GM13977 (cell line): ENCODE results near the gene ABT1.

Source experiments
- DNase-seq: peaks from one replicate; pipeline ENCODE4 v3.0.0; 2012; ENCODE audit warnings: low spot score
- in situ Hi-C: fragments of 300-500 bp; cut with MboI; formaldehyde crosslinking; loops from one replicate; pipeline ENCODE4 v1.12.0; 2022; ENCODE audit warnings: low sequenced_read_pairs, low pct_unique_long_range_greater_than_20kb, mixed read lengths, inconsistent platforms; ENCODE audit not compliant: unreplicated experiment
- TF ChIP-seq, protein P1 (sequence below): IDR thresholded peaks from 2 replicates; pipeline ENCODE4 v1.5.1; 2012; ENCODE audit warnings: mild to moderate bottlenecking, control low read depth; ENCODE audit not compliant: insufficient read depth; ENCODE audit errors: extremely low read depth, missing control alignments

The ABT1 gene

DNA sequence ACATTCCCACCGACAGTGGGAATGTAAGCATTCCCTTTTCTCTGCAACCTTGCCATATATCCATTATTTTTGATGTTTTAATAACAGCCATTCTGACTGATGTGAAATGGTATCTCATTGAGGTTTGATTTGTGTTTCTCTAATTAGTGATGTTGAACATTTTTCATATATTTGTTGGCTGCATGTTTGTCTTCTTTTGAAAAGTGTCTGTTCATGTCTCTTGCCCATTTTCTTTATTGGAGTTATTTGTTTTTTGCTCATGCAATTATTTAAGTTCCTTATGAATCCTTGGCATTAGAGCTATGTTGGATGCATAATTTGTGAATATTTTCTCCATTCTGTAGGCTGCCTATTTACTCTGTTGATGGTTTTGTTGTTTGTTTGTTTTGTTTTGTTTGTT is 18.0 kb upstream of the ABT1 start:
- in situ Hi-C loops = loop anchor here (10.0 kb wide), 1 partner anchor 394 kb away; a partner anchor contains a TSS
- DNase-seq = no peak
- TF ChIP-seq, protein P1, sequence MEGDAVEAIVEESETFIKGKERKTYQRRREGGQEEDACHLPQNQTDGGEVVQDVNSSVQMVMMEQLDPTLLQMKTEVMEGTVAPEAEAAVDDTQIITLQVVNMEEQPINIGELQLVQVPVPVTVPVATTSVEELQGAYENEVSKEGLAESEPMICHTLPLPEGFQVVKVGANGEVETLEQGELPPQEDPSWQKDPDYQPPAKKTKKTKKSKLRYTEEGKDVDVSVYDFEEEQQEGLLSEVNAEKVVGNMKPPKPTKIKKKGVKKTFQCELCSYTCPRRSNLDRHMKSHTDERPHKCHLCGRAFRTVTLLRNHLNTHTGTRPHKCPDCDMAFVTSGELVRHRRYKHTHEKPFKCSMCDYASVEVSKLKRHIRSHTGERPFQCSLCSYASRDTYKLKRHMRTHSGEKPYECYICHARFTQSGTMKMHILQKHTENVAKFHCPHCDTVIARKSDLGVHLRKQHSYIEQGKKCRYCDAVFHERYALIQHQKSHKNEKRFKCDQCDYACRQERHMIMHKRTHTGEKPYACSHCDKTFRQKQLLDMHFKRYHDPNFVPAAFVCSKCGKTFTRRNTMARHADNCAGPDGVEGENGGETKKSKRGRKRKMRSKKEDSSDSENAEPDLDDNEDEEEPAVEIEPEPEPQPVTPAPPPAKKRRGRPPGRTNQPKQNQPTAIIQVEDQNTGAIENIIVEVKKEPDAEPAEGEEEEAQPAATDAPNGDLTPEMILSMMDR = no peak

DNA sequence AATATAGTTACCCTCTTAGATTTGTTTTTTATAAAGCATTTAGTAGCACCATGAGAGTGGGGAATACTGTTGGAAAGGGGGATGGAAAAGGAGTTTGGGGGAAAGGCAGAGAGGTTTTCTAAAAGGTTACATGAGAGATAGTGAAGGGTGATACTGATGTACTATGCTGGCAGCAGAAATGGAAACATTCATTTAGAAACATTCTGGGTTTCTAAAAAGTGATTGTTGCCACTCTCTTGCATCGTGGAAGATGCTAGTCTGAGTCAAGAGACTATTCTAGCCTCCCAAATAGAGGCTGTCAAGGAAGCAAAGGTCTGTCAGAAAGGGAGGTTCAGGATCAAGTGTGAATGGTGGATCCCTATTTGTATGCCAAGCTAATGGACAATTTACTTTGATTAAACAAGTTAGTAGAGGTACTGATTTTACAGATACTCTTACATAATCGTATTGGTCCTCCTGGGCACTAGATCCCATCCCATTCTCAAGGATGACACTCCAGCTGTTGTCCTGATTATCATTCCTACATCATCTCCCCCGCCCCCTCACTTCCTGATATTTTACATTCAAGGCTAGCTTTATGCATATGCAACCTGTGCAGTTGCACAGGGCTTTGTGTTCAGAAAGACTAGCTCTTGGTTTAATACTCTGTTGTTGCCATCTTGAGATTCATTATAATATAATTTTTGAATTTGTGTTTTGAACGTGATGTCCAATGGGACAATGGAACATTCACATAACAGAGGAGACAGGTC is 15.4 kb upstream of the ABT1 start:
- TF ChIP-seq, protein P1 = no peak
- in situ Hi-C loops = no loop called here
- DNase-seq = no peak

DNA sequence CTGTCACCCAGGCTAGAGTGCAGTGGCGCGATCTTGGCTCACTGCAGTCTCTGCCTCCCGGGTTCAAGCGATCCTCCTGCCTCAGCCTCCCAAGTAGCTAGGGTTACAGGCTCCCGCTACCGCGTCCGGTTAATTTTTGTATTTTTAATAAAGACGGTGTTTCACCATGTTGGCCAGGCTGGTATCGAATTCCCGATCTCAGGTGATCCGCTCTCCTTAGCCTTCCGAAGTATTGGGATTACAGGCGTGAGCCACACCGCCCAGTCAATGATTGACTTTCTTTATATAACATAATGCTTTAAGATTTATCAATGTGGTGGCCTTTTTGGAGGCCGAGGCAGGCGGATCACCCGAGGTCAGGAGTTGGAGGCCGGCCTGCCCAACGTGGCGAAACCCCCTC is 7.8 kb upstream of the ABT1 start:
- TF ChIP-seq, protein P1 = no peak
- in situ Hi-C loops = no loop called here
- DNase-seq = no peak

DNA sequence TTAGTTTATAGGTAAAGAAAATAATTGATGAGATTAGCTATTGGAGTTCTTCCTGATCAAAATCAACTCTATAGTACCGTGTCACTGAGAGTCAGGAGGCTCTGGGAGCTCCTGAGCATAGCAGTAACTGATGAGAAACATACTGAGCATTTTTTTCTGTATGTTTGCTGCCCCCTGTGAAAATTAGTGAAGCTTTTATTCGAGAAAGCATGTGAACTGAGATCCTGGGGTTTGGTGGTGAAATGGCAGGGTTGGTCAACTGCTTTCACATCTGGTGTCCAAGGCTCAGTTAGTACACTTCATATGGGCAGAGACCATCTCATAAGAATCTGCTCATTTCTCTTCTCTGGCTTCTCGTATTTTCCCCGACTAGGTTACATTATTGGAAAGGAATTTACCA is 4.1 kb upstream of the ABT1 start:
- in situ Hi-C loops = no loop called here
- DNase-seq = no peak

DNA sequence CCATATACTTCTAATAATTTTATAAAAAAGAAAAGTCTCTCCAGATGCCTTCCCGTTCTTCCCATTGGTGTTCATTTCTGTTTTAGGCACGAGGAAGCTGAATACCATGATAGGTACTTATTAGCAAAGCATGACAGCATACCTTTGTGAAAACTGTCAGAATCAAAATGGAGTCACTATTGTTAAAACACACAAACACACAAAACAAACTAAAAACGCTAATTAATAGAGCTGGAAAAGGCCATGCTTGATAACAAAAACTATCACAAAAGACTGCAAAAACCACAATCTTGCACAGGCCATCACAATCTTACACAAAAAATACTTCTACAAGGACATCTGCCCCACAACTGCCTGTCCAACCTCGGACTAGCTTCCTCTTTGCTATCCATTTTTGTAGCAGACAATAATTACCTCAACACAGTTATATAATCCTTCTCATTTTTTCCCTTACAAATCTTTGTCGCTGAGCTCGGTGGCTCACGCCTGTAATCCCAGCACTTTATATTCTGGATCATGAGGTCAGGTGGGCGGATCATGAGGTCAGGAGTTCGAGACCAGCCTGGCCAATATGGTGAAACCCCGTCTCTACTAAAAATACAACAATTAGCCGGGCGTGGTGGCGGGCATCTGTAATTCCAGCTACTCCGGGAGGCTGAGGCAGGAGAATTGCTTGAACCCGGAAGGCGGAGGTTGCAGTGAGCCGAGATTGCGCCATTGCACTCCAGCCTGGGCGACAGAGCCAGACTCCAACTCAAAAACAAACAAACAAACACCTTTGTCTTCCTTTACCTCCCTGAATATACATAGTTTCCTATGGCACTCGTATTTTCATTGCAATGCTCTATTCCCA is 3.2 kb upstream of the ABT1 start:
- no peak for DNase-seq
- in situ Hi-C loops = no loop called here
- TF ChIP-seq, protein P1 = no peak

More for the DNA sequence above, 4.1 kb upstream of the ABT1 start:
- TF ChIP-seq, protein P1 = peak; percentile 18

DNA sequence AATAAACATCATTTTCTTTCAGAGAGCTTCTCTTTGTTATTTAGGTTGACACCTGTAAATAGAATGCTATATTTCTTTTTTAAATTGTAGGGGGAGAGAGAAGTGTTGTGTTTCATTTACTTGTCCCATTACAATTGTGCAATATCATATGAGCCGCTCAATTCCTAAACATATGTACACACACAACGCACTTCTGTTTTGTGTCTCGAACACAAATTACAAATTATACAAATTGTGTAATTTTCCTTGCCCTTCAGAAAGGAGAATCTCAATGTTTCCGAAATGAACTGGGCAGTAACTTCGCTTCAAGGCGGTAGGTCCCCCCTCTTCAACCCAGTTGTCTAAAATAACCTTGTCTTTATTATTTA is 2.6 kb upstream of the ABT1 start:
- no peak for DNase-seq
- TF ChIP-seq, protein P1 = no peak
- in situ Hi-C loops = no loop called here
